Neutrophil (primary cell): ENCODE measurements around the gene NUTF2.
"Not testable (repeated sequence)": the region's sequence is repeated elsewhere in the genome, so short reads cannot be mapped to it uniquely, and the experiment has no call there.

Experiments used
- H3K27ac ChIP-seq: fragments of 200-600 bp; sonication (generic); 2 replicates; pipeline ENCODE4 v1.5.1; 2016; ENCODE audit warnings: mild to moderate bottlenecking, moderate library complexity
- H3K27me3 ChIP-seq: fragments of 200-600 bp; sonication (generic); 2 replicates; pipeline ENCODE4 v1.6.0; 2016; ENCODE audit warnings: mild to moderate bottlenecking
- H3K36me3 ChIP-seq: fragments of 200-600 bp; sonication (generic); 2 replicates; pipeline ENCODE4 v1.5.1; 2017
- H3K4me1 ChIP-seq, 2 experiments: fragments of 200-600 bp in 1 of 2; sonication (generic) in 1 of 2; 1 replicate in 1 of 2; 2 replicates in 1 of 2; pipeline versions ENCODE4 v1.5.1 to v1.6.1; 2013 to 2016; ENCODE audit warnings: low read depth in 1 of 2, low read length in 1 of 2, mild to moderate bottlenecking in 1 of 2, moderate library complexity in 1 of 2; ENCODE audit not compliant: control insufficient read depth in 1 of 2, insufficient read depth in 1 of 2
- H3K4me3 ChIP-seq, 2 experiments: fragments of 200-600 bp in 1 of 2; sonication (generic) in 1 of 2; 1 replicate in 1 of 2; 2 replicates in 1 of 2; pipeline ENCODE4 v1.5.1; 2013 to 2016; ENCODE audit warnings: low read depth in 1 of 2, low read length in 1 of 2, mild to moderate bottlenecking in 1 of 2, moderate library complexity in 1 of 2
- H3K9me3 ChIP-seq: fragments of 200-600 bp; sonication (generic); 2 replicates; pipeline ENCODE4 v1.5.1; 2016
- CTCF ChIP-seq: fragments of 200-600 bp; sonication (generic); IDR thresholded peaks from 2 replicates; pipeline ENCODE4 v1.5.1; 2016; ENCODE audit warnings: antibody characterized with exemption

NUTF2 gene

GRCh38 chr16:67861877-67862276 lies 15.1 kb downstream of the NUTF2 start:
- no peak for TF ChIP-seq CTCF
- Histone ChIP-seq H3K4me3 (no peak overlapping the region), H3K27ac (no peak overlapping the region), H3K27me3 (no peaks in the 10 kb centered on the region), H3K9me3 (no peaks in the 10 kb centered on the region), H3K36me3 (no peaks in the 10 kb centered on the region), H3K4me1 (peaks cover 0 to 4% of the 10 kb centered on the region in 2 experiments)

- H3K27me3 ChIP-seq, result no peaks in the 10 kb centered on the region
- H3K27ac ChIP-seq, result no peak overlapping the region
- no peak for TF ChIP-seq CTCF
- H3K4me3 ChIP-seq, result no peak overlapping the region
- no peaks in the 10 kb centered on the region for H3K9me3 ChIP-seq
- H3K4me1 ChIP-seq, result peaks cover 0 to 4% of the 10 kb centered on the region in 2 experiments
- peaks cover 7% of the 10 kb centered on the region for H3K36me3 ChIP-seq
These were observed 16.2 kb downstream of the NUTF2 start for GRCh38 chr16:67862623-67863583.

- not testable (repeated sequence) for H3K9me3 ChIP-seq, H3K4me3 ChIP-seq, H3K4me1 ChIP-seq, H3K27ac ChIP-seq, H3K27me3 ChIP-seq
- peaks cover 16% of the 10 kb centered on the region for H3K36me3 ChIP-seq
These were observed 17.3 kb downstream of the NUTF2 start for GRCh38 chr16:67864044-67864443.

- Histone ChIP-seq H3K36me3 (peaks cover 16% of the 10 kb centered on the region), H3K4me3 (no peak overlapping the region), H3K9me3 (no peaks in the 10 kb centered on the region), H3K27ac (no peak overlapping the region), H3K4me1 (no peaks in the 10 kb centered on the region), H3K27me3 (no peaks in the 10 kb centered on the region)
- TF ChIP-seq CTCF, result no peak
These were observed 17.9 kb downstream of the NUTF2 start for GRCh38 chr16:67864594-67864993.

- Histone ChIP-seq H3K27me3 (no peaks in the 10 kb centered on the region), H3K9me3 (no peaks in the 10 kb centered on the region), H3K4me1 (no peaks in the 10 kb centered on the region), H3K4me3 (no peak overlapping the region), H3K27ac (no peak overlapping the region), H3K36me3 (peaks cover 16% of the 10 kb centered on the region)
- TF ChIP-seq CTCF, result no peak
These were observed 18.6 kb downstream of the NUTF2 start for GRCh38 chr16:67865318-67865717.

GRCh38 chr16:67868290-67868689 lies 21.6 kb downstream of the NUTF2 start:
- Histone ChIP-seq H3K9me3 (no peaks in the 10 kb centered on the region), H3K4me3 (no peak overlapping the region), H3K36me3 (peaks cover 16% of the 10 kb centered on the region), H3K27ac (no peak overlapping the region), H3K27me3 (no peaks in the 10 kb centered on the region), H3K4me1 (peaks cover 10 to 14% of the 10 kb centered on the region in 2 experiments)
- no peak for TF ChIP-seq CTCF
